Coronary artery (tissue), 2 donors: ENCODE data around the gene PLD5.

ENCODE experiments used
- DNase-seq: peaks from one replicate; pipeline ENCODE4 v3.0.0-alpha.2; 2017; ENCODE audit warnings: low spot score
- H3K27ac ChIP-seq, 2 donors: fragments of 200-600 bp; sonication (generic); one replicate each; pipeline ENCODE4 v1.5.1; 2016 to 2019
- H3K4me3 ChIP-seq: fragments of 200-600 bp; sonication (generic); 2 replicates; pipeline ENCODE4 v1.5.1; 2016; ENCODE audit warnings: mild to moderate bottlenecking, moderate library complexity
- CTCF ChIP-seq: fragments of 200-600 bp; sonication (generic); IDR thresholded peaks from one replicate; pipeline ENCODE4 v1.5.1; 2019; ENCODE audit warnings: antibody characterized with exemption

Gene PLD5

GRCh38 chr1:242546849-242547729 lies 22.6 kb upstream of the PLD5 start:
- Histone ChIP-seq H3K4me3 (no peak overlapping the region), H3K27ac (no peak overlapping the region)
- no peak for TF ChIP-seq CTCF
- DNase-seq = no peak

GRCh38 chr1:242546441-242546840 lies 21.9 kb upstream of the PLD5 start:
- Histone ChIP-seq H3K27ac (no peak overlapping the region), H3K4me3 (no peak overlapping the region)
- TF ChIP-seq CTCF = no peak
- no peak for DNase-seq

GRCh38 chr1:242544071-242544470 lies 19.6 kb upstream of the PLD5 start:
- no peak for TF ChIP-seq CTCF
- Histone ChIP-seq H3K27ac (no peak overlapping the region), H3K4me3 (no peak overlapping the region)
- no peak for DNase-seq

GRCh38 chr1:242542271-242542670 lies 17.8 kb upstream of the PLD5 start:
- no peak for TF ChIP-seq CTCF
- no peak for DNase-seq
- no peak overlapping the region for H3K27ac ChIP-seq
- H3K4me3 ChIP-seq = no peak overlapping the region

GRCh38 chr1:242535986-242536385 lies 11.5 kb upstream of the PLD5 start:
- no peak for DNase-seq
- Histone ChIP-seq H3K27ac (no peak overlapping the region), H3K4me3 (no peak overlapping the region)
- no peak for TF ChIP-seq CTCF

GRCh38 chr1:242534753-242535152 lies 10.3 kb upstream of the PLD5 start:
- no peak for TF ChIP-seq CTCF
- Histone ChIP-seq H3K4me3 (no peak overlapping the region), H3K27ac (no peak overlapping the region)
- DNase-seq = no peak

GRCh38 chr1:242530761-242531160 lies 6.3 kb upstream of the PLD5 start:
- no peak for TF ChIP-seq CTCF
- Histone ChIP-seq H3K4me3 (no peak overlapping the region), H3K27ac (no peak overlapping the region)
- DNase-seq = no peak
